Neural cell (in vitro differentiated cells): ENCODE data around the gene DUOXA1. TPM values are rescaled to one million over a fixed set of nuclear protein-coding genes. Genes with fewer than 3 reads are reported as not detected.

ENCODE experiments used
- H2AFZ ChIP-seq: fragments of 200-600, 300-800 bp; sonication (generic), shearing (Covaris generic); 2 replicates; pipeline ENCODE4 v1.6.0; 2014; ENCODE audit warnings: low read depth, mild to moderate bottlenecking, antibody characterized with exemption, low read length, moderate library complexity
- H3F3A ChIP-seq: fragments of 200-600 bp; shearing (Covaris generic); 2 replicates; pipeline ENCODE4 v1.6.1; 2016; ENCODE audit warnings: mild to moderate bottlenecking, moderate library complexity, mixed read lengths, antibody characterized with exemption, low read length; ENCODE audit not compliant: insufficient read depth, poor library complexity, severe bottlenecking
- H3K27ac ChIP-seq: fragments of 200-600, 300-800 bp; sonication (generic), shearing (Covaris generic); 2 replicates; pipeline ENCODE4 v1.5.1; 2014; ENCODE audit warnings: mild to moderate bottlenecking, low read length, moderate library complexity
- H3K27me3 ChIP-seq: fragments of 300-800, 200-600 bp; sonication (generic), shearing (Covaris generic); 2 replicates; pipeline ENCODE4 v1.6.0; 2014; ENCODE audit warnings: mild to moderate bottlenecking, low read depth, low read length, moderate library complexity; ENCODE audit not compliant: insufficient read depth
- H3K36me3 ChIP-seq: fragments of 300-800, 200-600 bp; sonication (generic), shearing (Covaris generic); 2 replicates; pipeline ENCODE4 v1.5.1; 2014; ENCODE audit warnings: mild to moderate bottlenecking, antibody characterized with exemption, low read length, moderate library complexity; ENCODE audit not compliant: insufficient read depth
- H3K4me2 ChIP-seq: fragments of 300-800, 200-600 bp; sonication (generic), shearing (Covaris generic); 2 replicates; pipeline ENCODE4 v1.6.0; 2014; ENCODE audit warnings: mild to moderate bottlenecking, low read length
- H3K4me3 ChIP-seq: fragments of 300-800, 200-600 bp; sonication (generic), shearing (Covaris generic); 2 replicates; pipeline ENCODE4 v1.5.1; 2014; ENCODE audit warnings: mild to moderate bottlenecking, low read length, moderate library complexity
- H3K79me2 ChIP-seq: fragments of 200-600 bp; shearing (Covaris generic); replicated peaks from 2 replicates; pipeline ENCODE4 v1.6.0; 2014; ENCODE audit warnings: mild to moderate bottlenecking, low read length, moderate library complexity; ENCODE audit not compliant: insufficient read depth
- H3K9ac ChIP-seq: fragments of 300-800, 200-600 bp; sonication (generic), shearing (Covaris generic); 2 replicates; pipeline ENCODE4 v1.6.1; 2016; ENCODE audit warnings: mild to moderate bottlenecking, low read length, mixed read lengths
- H3K9me2 ChIP-seq: fragments of 200-600 bp; shearing (Covaris generic); 2 replicates; pipeline ENCODE4 v1.6.1; 2016; ENCODE audit warnings: mild to moderate bottlenecking, low read length, mixed read lengths; ENCODE audit not compliant: insufficient read depth
- H3K9me3 ChIP-seq: fragments of 200-600, 300-800 bp; sonication (generic), shearing (Covaris generic); 2 replicates; pipeline ENCODE4 v1.6.1; 2016; ENCODE audit warnings: mild to moderate bottlenecking, mixed run types, low read length, moderate library complexity, mixed read lengths
- H4K20me1 ChIP-seq: fragments of 200-600 bp; shearing (Covaris generic); 2 replicates; pipeline ENCODE4 v1.6.1; 2016; ENCODE audit warnings: mild to moderate bottlenecking, mixed run types; ENCODE audit not compliant: insufficient read depth
- CTCF ChIP-seq: fragments of 450-650 bp; IDR thresholded peaks from 2 replicates; pipeline ENCODE4 v1.5.1; 2014; ENCODE audit warnings: antibody characterized with exemption, mild to moderate bottlenecking, moderate library complexity; ENCODE audit not compliant: poor library complexity, severe bottlenecking
- EP300 ChIP-seq: fragments of 450-650 bp; conservative IDR thresholded peaks from 2 replicates; pipeline ENCODE4 v1.6.1; 2014; ENCODE audit warnings: antibody characterized with exemption, mild to moderate bottlenecking, moderate library complexity; ENCODE audit not compliant: poor library complexity, severe bottlenecking
- EZH2 ChIP-seq: fragments of 200-600, 300-800 bp; shearing (Covaris generic), sonication (generic); IDR thresholded peaks from 2 replicates; pipeline ENCODE4 v1.6.1; 2014; ENCODE audit warnings: antibody characterized with exemption, low read length, borderline replicate concordance, mild to moderate bottlenecking; ENCODE audit not compliant: insufficient read depth, poor library complexity, severe bottlenecking
- MXI1 ChIP-seq: fragments of 450-650 bp; conservative IDR thresholded peaks from 2 replicates; pipeline ENCODE4 v1.6.1; 2014; ENCODE audit warnings: antibody characterized with exemption, mild to moderate bottlenecking; ENCODE audit not compliant: poor library complexity, severe bottlenecking
- POLR2AphosphoS5 ChIP-seq: IDR thresholded peaks from 2 replicates; pipeline ENCODE4 v1.6.1; 2012
- RAD21 ChIP-seq: fragments of 450-650 bp; conservative IDR thresholded peaks from 2 replicates; pipeline ENCODE4 v1.6.1; 2014; ENCODE audit warnings: antibody characterized with exemption, mild to moderate bottlenecking, moderate library complexity
- REST ChIP-seq: IDR thresholded peaks from 2 replicates; pipeline ENCODE4 v1.6.1; 2012; ENCODE audit warnings: borderline replicate concordance
- SMC3 ChIP-seq: fragments of 450-650 bp; conservative IDR thresholded peaks from 2 replicates; pipeline ENCODE4 v1.6.1; 2014; ENCODE audit warnings: antibody characterized with exemption, mild to moderate bottlenecking, moderate library complexity; ENCODE audit not compliant: poor library complexity
- TAF1 ChIP-seq: IDR thresholded peaks from 2 replicates; pipeline ENCODE4 v1.6.1; 2012; ENCODE audit warnings: low read depth
- polyA plus RNA-seq: library from polyadenylated mRNA; depleted of rRNA; stranded (reverse); fragments of >200 nt; gene quantifications from 2 replicates; pipeline ENCODE4 v1.2.3, GENCODE V29; 2014

DUOXA1 gene
- polyA plus RNA-seq, 1 donor from 2014 or later = not detected

- H3F3A ChIP-seq = no peaks in the 10 kb centered on the region
- no peak for TF ChIP-seq EP300
- no peak for TF ChIP-seq TAF1
- TF ChIP-seq CTCF = no peak
- no peak for TF ChIP-seq EZH2
- TF ChIP-seq REST = no peak
- no peak for TF ChIP-seq MXI1
- no peak for TF ChIP-seq POLR2AphosphoS5
- no peak for TF ChIP-seq SMC3
- no peak for TF ChIP-seq RAD21
- no peaks in the 10 kb centered on the region for H3K9me3 ChIP-seq
- no peak overlapping the region for H3K27ac ChIP-seq
- H3K4me2 ChIP-seq = no peak overlapping the region
- no peak overlapping the region for H3K9ac ChIP-seq
- no peaks in the 10 kb centered on the region for H3K27me3 ChIP-seq
- H3K36me3 ChIP-seq = no peaks in the 10 kb centered on the region
- no peaks in the 10 kb centered on the region for H4K20me1 ChIP-seq
- H3K9me2 ChIP-seq = no peaks in the 10 kb centered on the region
- H3K4me3 ChIP-seq = no peak overlapping the region
- no peak overlapping the region for H2AFZ ChIP-seq
- H3K79me2 ChIP-seq = no peaks in the 10 kb centered on the region
These were observed 35.3 kb downstream of the DUOXA1 start for GRCh38 chr15:45094358-45094730.

GRCh38 chr15:45093622-45094357 is 35.9 kb downstream of the DUOXA1 start:
- no peaks in the 10 kb centered on the region for H3K9me2 ChIP-seq
- no peak overlapping the region for H2AFZ ChIP-seq

More at GRCh38 chr15:45093622-45094357, 35.9 kb downstream of the DUOXA1 start:
- no peaks in the 10 kb centered on the region for H3K79me2 ChIP-seq
- no peak overlapping the region for H3K4me3 ChIP-seq
- no peaks in the 10 kb centered on the region for H3K27me3 ChIP-seq
- H3K36me3 ChIP-seq = no peaks in the 10 kb centered on the region
- no peaks in the 10 kb centered on the region for H3K9me3 ChIP-seq
- TF ChIP-seq TAF1 (no peak), SMC3 (no peak), REST (no peak), EP300 (no peak), MXI1 (no peak), RAD21 (no peak), CTCF (no peak), EZH2 (no peak), POLR2AphosphoS5 (no peak)
- no peak overlapping the region for H3K9ac ChIP-seq
- no peaks in the 10 kb centered on the region for H3F3A ChIP-seq
- H4K20me1 ChIP-seq = no peaks in the 10 kb centered on the region
- no peak overlapping the region for H3K4me2 ChIP-seq
- H3K27ac ChIP-seq = no peak overlapping the region
